Testis (tissue), 2 donors: ENCODE data around the gene TNFAIP8L1.

Experiments used
- POLR2A ChIP-seq: fragments of 450-650 bp; IDR thresholded peaks from one replicate; pipeline ENCODE4 v1.6.1; 2017; ENCODE audit warnings: antibody characterized with exemption, mild to moderate bottlenecking, moderate library complexity
- TF ChIP-seq, protein P1 (sequence below), 3 experiments: fragments of 450-650 bp in 2 of 3; fragments of 200-600 bp in 1 of 3; sonication (generic) in 1 of 3; IDR thresholded peaks; one replicate each; pipeline ENCODE4 v1.5.1; 2016 to 2019; ENCODE audit warnings: antibody characterized with exemption in 3 of 3, mild to moderate bottlenecking in 2 of 3, moderate library complexity in 1 of 3

- TF ChIP-seq, protein P1, sequence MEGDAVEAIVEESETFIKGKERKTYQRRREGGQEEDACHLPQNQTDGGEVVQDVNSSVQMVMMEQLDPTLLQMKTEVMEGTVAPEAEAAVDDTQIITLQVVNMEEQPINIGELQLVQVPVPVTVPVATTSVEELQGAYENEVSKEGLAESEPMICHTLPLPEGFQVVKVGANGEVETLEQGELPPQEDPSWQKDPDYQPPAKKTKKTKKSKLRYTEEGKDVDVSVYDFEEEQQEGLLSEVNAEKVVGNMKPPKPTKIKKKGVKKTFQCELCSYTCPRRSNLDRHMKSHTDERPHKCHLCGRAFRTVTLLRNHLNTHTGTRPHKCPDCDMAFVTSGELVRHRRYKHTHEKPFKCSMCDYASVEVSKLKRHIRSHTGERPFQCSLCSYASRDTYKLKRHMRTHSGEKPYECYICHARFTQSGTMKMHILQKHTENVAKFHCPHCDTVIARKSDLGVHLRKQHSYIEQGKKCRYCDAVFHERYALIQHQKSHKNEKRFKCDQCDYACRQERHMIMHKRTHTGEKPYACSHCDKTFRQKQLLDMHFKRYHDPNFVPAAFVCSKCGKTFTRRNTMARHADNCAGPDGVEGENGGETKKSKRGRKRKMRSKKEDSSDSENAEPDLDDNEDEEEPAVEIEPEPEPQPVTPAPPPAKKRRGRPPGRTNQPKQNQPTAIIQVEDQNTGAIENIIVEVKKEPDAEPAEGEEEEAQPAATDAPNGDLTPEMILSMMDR (IDR thresholded peaks at IDR 0.05) = no peak
- no peak for TF ChIP-seq POLR2A
Observed at GRCh38 chr19:4664642-4665041, 25.3 kb downstream of the TNFAIP8L1 start.
